ENCODE measurements around the gene ELOVL6. TPM values are rescaled to one million over a fixed set of nuclear protein-coding genes. Genes with fewer than 3 reads are reported as not detected.

Gene ELOVL6
- total and polyA plus RNA-seq, 2 donors (not counting 1 experiment from before 2014, with no cell fraction given), result 15.0 to 43.4 TPM

DNA sequence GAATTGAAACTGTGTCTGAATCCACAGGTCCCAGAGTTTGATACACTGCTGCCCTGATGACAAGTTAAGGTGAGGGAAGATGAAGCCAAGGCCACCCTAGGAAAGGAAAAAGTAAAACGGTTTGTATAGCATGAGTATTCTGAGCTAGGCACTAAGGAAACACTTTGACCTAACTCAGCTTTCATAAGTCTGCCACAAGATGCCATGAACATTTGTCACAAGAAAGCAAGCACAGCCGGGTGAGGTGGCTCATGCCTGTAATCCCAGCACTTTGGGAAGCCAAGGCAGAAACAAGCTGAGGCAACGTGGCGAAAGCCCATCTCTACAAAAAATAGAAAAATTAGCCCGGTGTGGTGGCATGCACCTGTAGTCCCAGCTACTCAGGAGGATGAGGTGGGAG, 34.2 kb downstream of the ELOVL6 start:
- Histone ChIP-seq H3K27me3 (ENCODE audit: control insufficient read depth, insufficient read depth, low read length) (no peaks in the 10 kb centered on the region), H3K4me3 (replicated peaks in 1 of 4; ENCODE audit: control extremely low read depth in 1 of 4, insufficient read depth in 1 of 4, low read depth in 3 of 4, low read length in 4 of 4) (no peak overlapping the region), H4K20me1 (ENCODE audit: control insufficient read depth, extremely low read depth, insufficient read depth, low read length) (no peaks in the 10 kb centered on the region), H3K79me2 (ENCODE audit: control insufficient read depth, insufficient read depth, low read length) (no peaks in the 10 kb centered on the region), H3K36me3 (ENCODE audit: control insufficient read depth, insufficient read depth, low read length) (no peaks in the 10 kb centered on the region), H3K4me2 (ENCODE audit: extremely low read depth, insufficient read depth, low read length) (peak overlapping the region; percentile 21), H3K27ac (ENCODE audit: insufficient read depth, low read length) (peak overlapping the region; percentile 44), H3K9ac (ENCODE audit: insufficient read depth, low read length) (no peak overlapping the region), H3K4me1 (ENCODE audit: control insufficient read depth, extremely low read depth, insufficient read depth, low read length) (peaks cover 20% of the 10 kb centered on the region), H2AFZ (ENCODE audit: low read length) (no peak overlapping the region), H3K9me3 (ENCODE audit: control insufficient read depth, insufficient read depth, low read depth, low read length) (no peaks in the 10 kb centered on the region)
- no peak for TF ChIP-seq EZH2 (IDR thresholded peaks at IDR 0.05; ENCODE audit: low read length, missing control alignments)
- TF ChIP-seq, protein P1, sequence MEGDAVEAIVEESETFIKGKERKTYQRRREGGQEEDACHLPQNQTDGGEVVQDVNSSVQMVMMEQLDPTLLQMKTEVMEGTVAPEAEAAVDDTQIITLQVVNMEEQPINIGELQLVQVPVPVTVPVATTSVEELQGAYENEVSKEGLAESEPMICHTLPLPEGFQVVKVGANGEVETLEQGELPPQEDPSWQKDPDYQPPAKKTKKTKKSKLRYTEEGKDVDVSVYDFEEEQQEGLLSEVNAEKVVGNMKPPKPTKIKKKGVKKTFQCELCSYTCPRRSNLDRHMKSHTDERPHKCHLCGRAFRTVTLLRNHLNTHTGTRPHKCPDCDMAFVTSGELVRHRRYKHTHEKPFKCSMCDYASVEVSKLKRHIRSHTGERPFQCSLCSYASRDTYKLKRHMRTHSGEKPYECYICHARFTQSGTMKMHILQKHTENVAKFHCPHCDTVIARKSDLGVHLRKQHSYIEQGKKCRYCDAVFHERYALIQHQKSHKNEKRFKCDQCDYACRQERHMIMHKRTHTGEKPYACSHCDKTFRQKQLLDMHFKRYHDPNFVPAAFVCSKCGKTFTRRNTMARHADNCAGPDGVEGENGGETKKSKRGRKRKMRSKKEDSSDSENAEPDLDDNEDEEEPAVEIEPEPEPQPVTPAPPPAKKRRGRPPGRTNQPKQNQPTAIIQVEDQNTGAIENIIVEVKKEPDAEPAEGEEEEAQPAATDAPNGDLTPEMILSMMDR (conservative IDR thresholded peaks at IDR 0.05 in 1 of 2, IDR thresholded peaks at IDR 0.05 in 1 of 2; ENCODE audit: low read depth in 1 of 2, low read length in 2 of 2), result no peak
- DNase-seq (ENCODE audit: low read depth in 2 of 2), result peak; percentile 41 to 76

DNA sequence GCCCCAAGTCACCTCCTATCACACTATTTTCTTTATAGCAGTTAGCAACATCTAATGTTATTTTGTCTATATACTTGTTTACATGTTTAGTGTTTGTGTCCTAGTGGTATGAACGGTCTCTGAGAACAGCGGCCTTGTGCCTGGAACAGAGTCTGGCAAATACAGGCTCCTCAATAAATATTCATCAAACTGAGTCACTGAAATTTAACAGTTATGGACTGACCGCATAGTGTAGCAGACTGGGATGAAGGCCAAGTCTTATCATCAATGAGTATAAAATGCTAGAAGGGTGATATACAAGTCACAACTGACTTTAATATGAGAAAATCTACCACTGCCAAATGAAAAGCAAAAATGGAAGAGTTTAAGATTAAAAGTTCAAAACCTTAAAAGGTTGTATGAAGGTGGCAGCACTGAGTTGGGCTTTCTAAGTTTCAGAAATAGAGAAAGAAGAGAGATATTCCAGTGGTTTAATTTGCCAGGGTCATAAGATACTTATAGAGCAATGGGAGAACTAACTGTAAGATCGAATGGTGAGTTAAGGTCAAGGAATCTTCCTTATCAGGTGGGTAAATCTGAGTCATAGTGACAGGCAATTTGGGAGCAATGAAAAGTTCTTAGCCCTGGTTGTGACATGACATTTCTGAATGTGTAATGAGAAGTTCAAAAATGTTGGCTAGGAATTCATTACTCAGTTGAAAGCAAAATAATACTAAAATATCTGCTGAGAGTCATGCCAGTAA, 34.9 kb downstream of the ELOVL6 start:
- no peak for TF ChIP-seq EZH2 (IDR thresholded peaks at IDR 0.05; ENCODE audit: low read length, missing control alignments)
- TF ChIP-seq, protein P1 (conservative IDR thresholded peaks at IDR 0.05 in 1 of 2, IDR thresholded peaks at IDR 0.05 in 1 of 2; ENCODE audit: low read depth in 1 of 2, low read length in 2 of 2), result peak; percentile 7 to 33
- H3K4me2 ChIP-seq (ENCODE audit: extremely low read depth, insufficient read depth, low read length), result no peak overlapping the region
- H3K27me3 ChIP-seq (ENCODE audit: control insufficient read depth, insufficient read depth, low read length), result no peaks in the 10 kb centered on the region
- no peak overlapping the region for H2AFZ ChIP-seq (ENCODE audit: low read length)
- H3K27ac ChIP-seq (ENCODE audit: insufficient read depth, low read length), result peak overlapping the region; percentile 44
- no peak overlapping the region for H3K9ac ChIP-seq (ENCODE audit: insufficient read depth, low read length)
- no peaks in the 10 kb centered on the region for H3K9me3 ChIP-seq (ENCODE audit: control insufficient read depth, insufficient read depth, low read depth, low read length)
- H3K79me2 ChIP-seq (ENCODE audit: control insufficient read depth, insufficient read depth, low read length), result no peaks in the 10 kb centered on the region
- no peak overlapping the region for H3K4me3 ChIP-seq (replicated peaks in 1 of 4; ENCODE audit: control extremely low read depth in 1 of 4, insufficient read depth in 1 of 4, low read depth in 3 of 4, low read length in 4 of 4)
- H3K4me1 ChIP-seq (ENCODE audit: control insufficient read depth, extremely low read depth, insufficient read depth, low read length), result peaks cover 20% of the 10 kb centered on the region
- DNase-seq (ENCODE audit: low read depth in 2 of 2), result peak; percentile 73 to 92
- no peaks in the 10 kb centered on the region for H4K20me1 ChIP-seq (ENCODE audit: control insufficient read depth, extremely low read depth, insufficient read depth, low read length)
- H3K36me3 ChIP-seq (ENCODE audit: control insufficient read depth, insufficient read depth, low read length), result no peaks in the 10 kb centered on the region

DNA sequence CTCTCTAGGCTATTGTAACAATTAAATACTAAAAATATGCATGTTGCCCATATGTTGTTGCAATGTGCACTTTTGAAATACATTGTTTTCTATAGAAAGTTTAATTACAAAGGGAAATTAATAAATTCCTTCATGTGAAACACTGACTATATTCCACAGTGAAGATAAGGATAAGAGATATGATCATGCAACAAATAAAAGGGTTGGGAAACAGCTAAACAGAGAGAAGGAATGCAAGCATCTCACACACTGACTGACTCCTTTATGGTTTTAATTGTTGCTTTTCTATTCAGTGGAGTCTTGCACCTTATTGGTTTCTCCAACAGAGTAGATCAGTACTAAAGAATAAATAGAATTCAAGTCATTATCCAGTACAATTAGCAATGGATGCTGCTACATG, 37.8 kb downstream of the ELOVL6 start:
- peaks cover 16% of the 10 kb centered on the region for H3K4me1 ChIP-seq (ENCODE audit: control insufficient read depth, extremely low read depth, insufficient read depth, low read length)
- H3K9ac ChIP-seq (ENCODE audit: insufficient read depth, low read length), result no peak overlapping the region
- no peaks in the 10 kb centered on the region for H3K9me3 ChIP-seq (ENCODE audit: control insufficient read depth, insufficient read depth, low read depth, low read length)
- no peaks in the 10 kb centered on the region for H4K20me1 ChIP-seq (ENCODE audit: control insufficient read depth, extremely low read depth, insufficient read depth, low read length)
- no peak for DNase-seq (ENCODE audit: low read depth in 2 of 2)
- TF ChIP-seq, protein P1 (conservative IDR thresholded peaks at IDR 0.05 in 1 of 2, IDR thresholded peaks at IDR 0.05 in 1 of 2; ENCODE audit: low read depth in 1 of 2, low read length in 2 of 2), result no peak
- TF ChIP-seq EZH2 (IDR thresholded peaks at IDR 0.05; ENCODE audit: low read length, missing control alignments), result no peak
- peaks cover 2% of the 10 kb centered on the region for H3K79me2 ChIP-seq (ENCODE audit: control insufficient read depth, insufficient read depth, low read length)
- H3K36me3 ChIP-seq (ENCODE audit: control insufficient read depth, insufficient read depth, low read length), result no peaks in the 10 kb centered on the region
- H3K4me3 ChIP-seq (replicated peaks in 1 of 4; ENCODE audit: control extremely low read depth in 1 of 4, insufficient read depth in 1 of 4, low read depth in 3 of 4, low read length in 4 of 4), result no peak overlapping the region
- H3K27me3 ChIP-seq (ENCODE audit: control insufficient read depth, insufficient read depth, low read length), result no peaks in the 10 kb centered on the region
- H3K27ac ChIP-seq (ENCODE audit: insufficient read depth, low read length), result no peak overlapping the region
- H3K4me2 ChIP-seq (ENCODE audit: extremely low read depth, insufficient read depth, low read length), result no peak overlapping the region
- H2AFZ ChIP-seq (ENCODE audit: low read length), result no peak overlapping the region
